Psoas muscle (tissue), 8 donors: ENCODE results near the gene WHRN. TPM values are rescaled to one million over a fixed set of nuclear protein-coding genes. Genes with fewer than 3 reads are reported as not detected.

Source experiments
- ATAC-seq, 4 donors: fragments of 200-7000 bp; cut with Tn5 transposase; one replicate each; pipeline ENCODE4 v1.9.1; 2020; ENCODE audit warnings: moderate library complexity in 3 of 4, mild to moderate bottlenecking in 2 of 4
- DNase-seq, 2 donors: peaks; one replicate each; pipeline ENCODE4 v3.0.0-alpha.2; 2020
- H3K27ac ChIP-seq: fragments of 200-600 bp; one replicate; pipeline ENCODE4 v1.8.0; 2022
- H3K27me3 ChIP-seq, 3 donors: fragments of 200-600 bp in 1 of 3; one replicate each; pipeline versions ENCODE4 v1.6.1 to v1.8.0; 2013 to 2022; ENCODE audit warnings: low read length in 2 of 3, mild to moderate bottlenecking in 2 of 3, moderate library complexity in 1 of 3; ENCODE audit not compliant: insufficient read depth in 3 of 3
- H3K36me3 ChIP-seq, 2 donors: fragments of 200-600 bp in 1 of 2; one replicate each; pipeline versions ENCODE4 v1.6.1 to v1.8.0; 2013 to 2022; ENCODE audit warnings: low read depth in 1 of 2, mild to moderate bottlenecking in 1 of 2, moderate library complexity in 1 of 2; ENCODE audit not compliant: insufficient read depth in 1 of 2
- H3K4me1 ChIP-seq: fragments of 200-600 bp; one replicate; pipeline ENCODE4 v1.8.0; 2022
- H3K4me3 ChIP-seq: fragments of 200-600 bp; one replicate; pipeline ENCODE4 v1.8.0; 2022; ENCODE audit warnings: mild to moderate bottlenecking
- H3K9me3 ChIP-seq: fragments of 200-600 bp; one replicate; pipeline ENCODE4 v1.8.0; 2022
- WGBS, 3 donors: extraction: QIAGEN DNeasy Blood & Tissue Kit; methylation state at CpG; one replicate each; pipeline versions ENCODE4 v1.1.6 to v1.1.7; 2013; 5-methylcytosine and 5-hydroxymethylcytosine counted together
- intact Hi-C, 2 donors: fragments of 100-400 bp; cut with DNase I; formaldehyde crosslinking; loops; one replicate each; pipeline versions ENCODE4 v1.11.0 to v1.14.2; 2022
- polyA plus RNA-seq, 3 donors: library from polyadenylated mRNA; stranded (reverse); fragments of 200-250 nt; gene quantifications; one replicate each; pipeline ENCODE4 v1.2.3, GENCODE V29; 2013
- total RNA-seq, 4 donors: library from RNA; stranded (reverse); fragmentation: NEBNext Ultra II Directional in 2 of 4; extraction: Animal tissue kit (Norgen Biotek cat#: 25700) in 2 of 4; gene quantifications; one replicate each; pipeline versions ENCODE4 v1.2.1 to v1.2.4, GENCODE V29; 2021 to 2023
- TF ChIP-seq, protein P1 (sequence below): fragments of 200-600 bp; IDR thresholded peaks from one replicate; pipeline ENCODE4 v1.8.0; 2022; ENCODE audit warnings: antibody characterized with exemption
- donor health status: healthy with polysubstance abuse.
- donor health status: DM: no; HTN: no; CAD: no; lungs with moderate emphysema.
- donor health status: Bipolar disorder and iron deficiency.
- donor health status: healthy.
- donor health status: DM: yes; HTN: yes; CAD: no.
- donor health status: DM: no; HTN: no; CAD: no.
- donor health status: DM: no; HTN: no; CAD: no.
- donor health status: DM: yes; HTN: yes; CAD: no.

Gene WHRN
- total and polyA plus RNA-seq, 7 donors, result 0.07 to 0.62 (median 0.15) TPM

DNA sequence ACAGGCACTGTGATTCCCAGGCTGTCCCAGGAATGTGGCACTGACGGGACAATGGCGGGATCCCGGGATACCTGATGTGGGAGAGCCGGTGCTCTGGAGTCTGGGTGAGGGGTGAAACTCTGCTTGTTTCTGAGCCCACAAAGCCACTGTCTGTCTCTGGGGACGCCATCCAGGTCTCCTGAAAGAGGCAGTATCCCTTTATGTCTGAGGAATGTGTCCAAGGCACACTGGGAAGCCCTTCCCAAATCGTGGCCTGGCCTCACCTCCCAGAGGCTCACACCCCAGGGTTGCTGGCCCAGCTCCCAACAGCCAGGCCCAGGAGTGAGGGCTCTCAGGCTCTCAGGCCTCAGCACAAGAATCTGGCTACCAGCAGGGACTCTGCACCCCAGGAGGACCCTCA lies 148.5 kb downstream of the WHRN start:
- TF ChIP-seq, protein P1, sequence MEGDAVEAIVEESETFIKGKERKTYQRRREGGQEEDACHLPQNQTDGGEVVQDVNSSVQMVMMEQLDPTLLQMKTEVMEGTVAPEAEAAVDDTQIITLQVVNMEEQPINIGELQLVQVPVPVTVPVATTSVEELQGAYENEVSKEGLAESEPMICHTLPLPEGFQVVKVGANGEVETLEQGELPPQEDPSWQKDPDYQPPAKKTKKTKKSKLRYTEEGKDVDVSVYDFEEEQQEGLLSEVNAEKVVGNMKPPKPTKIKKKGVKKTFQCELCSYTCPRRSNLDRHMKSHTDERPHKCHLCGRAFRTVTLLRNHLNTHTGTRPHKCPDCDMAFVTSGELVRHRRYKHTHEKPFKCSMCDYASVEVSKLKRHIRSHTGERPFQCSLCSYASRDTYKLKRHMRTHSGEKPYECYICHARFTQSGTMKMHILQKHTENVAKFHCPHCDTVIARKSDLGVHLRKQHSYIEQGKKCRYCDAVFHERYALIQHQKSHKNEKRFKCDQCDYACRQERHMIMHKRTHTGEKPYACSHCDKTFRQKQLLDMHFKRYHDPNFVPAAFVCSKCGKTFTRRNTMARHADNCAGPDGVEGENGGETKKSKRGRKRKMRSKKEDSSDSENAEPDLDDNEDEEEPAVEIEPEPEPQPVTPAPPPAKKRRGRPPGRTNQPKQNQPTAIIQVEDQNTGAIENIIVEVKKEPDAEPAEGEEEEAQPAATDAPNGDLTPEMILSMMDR, result no peak
- H3K9me3 ChIP-seq, result no peaks in the 10 kb centered on the region
- H3K27me3 ChIP-seq, result no peaks in the 10 kb centered on the region
- no peaks in the 10 kb centered on the region for H3K4me1 ChIP-seq
- 80 to 90% (median 83%) methylated on average over 6 of the region's 6 CpGs for WGBS, 3 donors
- no peak for DNase-seq
- H3K4me3 ChIP-seq, result no peak overlapping the region
- no peak for ATAC-seq
- intact Hi-C loops, result no loop called here
- H3K36me3 ChIP-seq, result peaks cover 0 to 44% of the 10 kb centered on the region in 2 donors
- no peak overlapping the region for H3K27ac ChIP-seq

DNA sequence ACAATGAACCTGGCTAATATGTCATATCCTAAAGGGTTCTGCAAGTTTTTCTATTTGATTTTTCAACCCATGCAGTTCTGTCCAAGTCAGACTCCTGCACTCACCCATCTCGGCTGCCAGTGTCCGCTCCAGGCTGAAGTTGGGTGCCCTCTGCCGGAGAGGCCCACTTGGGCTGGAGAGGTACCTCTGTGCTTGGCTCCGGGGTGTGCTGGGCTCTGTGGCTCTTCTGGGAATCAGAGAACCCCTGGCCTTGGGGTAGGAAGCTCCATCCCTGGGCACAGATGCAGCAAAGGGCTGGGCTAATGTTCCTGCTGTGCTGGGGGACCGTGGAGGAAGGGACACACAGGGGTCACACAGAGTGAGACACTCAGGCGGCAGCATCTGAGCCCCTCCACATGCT lies 149.5 kb downstream of the WHRN start:
- 90 to 93% (median 90%) methylated on average over 6 of the region's 6 CpGs for WGBS, 3 donors

More for the DNA sequence above, 149.5 kb downstream of the WHRN start:
- no peaks in the 10 kb centered on the region for H3K4me1 ChIP-seq
- no peak overlapping the region for H3K4me3 ChIP-seq
- peaks cover 0 to 34% of the 10 kb centered on the region in 2 donors for H3K36me3 ChIP-seq
- DNase-seq (no peak), ATAC-seq (no peak)
- H3K27ac ChIP-seq, result no peak overlapping the region
- H3K9me3 ChIP-seq, result no peaks in the 10 kb centered on the region
- H3K27me3 ChIP-seq, result no peaks in the 10 kb centered on the region
- intact Hi-C loops, result no loop called here
- TF ChIP-seq, protein P1, result no peak

Other genes starting within 250 kb of the WHRN start
- gene ORM1, start 182.4 kb downstream of the WHRN start, total RNA-seq, result 1 to 10 TPM in 2 of 4 donors, not detected in 2; 1.8 to 2.8 TPM
- under 1 TPM in 2 of 3 donors, not detected in 1; 0.21 to 0.63 TPM for gene ORM1, start 182.4 kb downstream of the WHRN start, polyA plus RNA-seq
- not detected for gene ORM2, start 175.6 kb downstream of the WHRN start, total RNA-seq
- gene ORM2, start 175.6 kb downstream of the WHRN start, polyA plus RNA-seq, result under 1 TPM in 1 of 3 donors, not detected in 2; 0.68 TPM
- gene AKNA, start 117.5 kb downstream of the WHRN start, total RNA-seq, result 1 to 10 TPM; 2.3 to 3.9 (median 2.9) TPM
- gene AKNA, start 117.5 kb downstream of the WHRN start, polyA plus RNA-seq, result 1 to 10 TPM; 1.5 to 2.1 (median 1.9) TPM
- gene ATP6V1G1, start 82.3 kb upstream of the WHRN start, total RNA-seq, result 10 to 100 TPM; 60.9 to 98.8 (median 81.8) TPM
- 100 to 1,000 TPM; 101 to 132 (median 102) TPM for gene ATP6V1G1, start 82.3 kb upstream of the WHRN start, polyA plus RNA-seq
- gene TMEM268, start 105.8 kb upstream of the WHRN start, total RNA-seq, result 10 to 100 TPM in 1 of 4 donors, 1 to 10 TPM in 3; 6.5 to 12.4 (median 8.9) TPM
- gene TMEM268, start 105.8 kb upstream of the WHRN start, polyA plus RNA-seq, result 1 to 10 TPM; 2.4 to 9.0 (median 4.8) TPM
- gene TEX53, start 152.3 kb upstream of the WHRN start, total RNA-seq, result not detected
- gene TEX53, start 152.3 kb upstream of the WHRN start, polyA plus RNA-seq, result not detected
- gene TEX48, start 176.7 kb upstream of the WHRN start, total RNA-seq, result not detected
- not detected for gene TEX48, start 176.7 kb upstream of the WHRN start, polyA plus RNA-seq